Activated naive CD8-positive, alpha-beta T cell treated with anti-CD3 and anti-CD28 coated beads, Interleukin-2, amount 50 U/mL, for 24 hours (primary cell): ENCODE measurements around the gene SIRT5.

Source experiments
- ATAC-seq: fragments of 150-1000 bp; cut with Tn5 transposase; one replicate; pipeline ENCODE4 v1.10.0; 2021
- DNase-seq: peaks from one replicate; pipeline ENCODE4 v3.0.0; 2021
- H3K27ac Mint-ChIP-seq: one replicate; pipeline ENCODE4 v1.8.0; 2021; ENCODE audit warnings: mild to moderate bottlenecking, mixed read lengths
- H3K27me3 Mint-ChIP-seq: one replicate; pipeline ENCODE4 v1.8.0; 2021; ENCODE audit warnings: mixed read lengths
- H3K36me3 Mint-ChIP-seq: one replicate; pipeline ENCODE4 v1.8.0; 2021; ENCODE audit warnings: low read depth, mixed read lengths
- H3K4me1 Mint-ChIP-seq: one replicate; pipeline ENCODE4 v1.8.0; 2021; ENCODE audit warnings: mixed read lengths
- H3K4me3 Mint-ChIP-seq: one replicate; pipeline ENCODE4 v1.8.0; 2021; ENCODE audit warnings: mild to moderate bottlenecking, moderate library complexity, mixed read lengths
- H3K9me3 Mint-ChIP-seq: one replicate; pipeline ENCODE4 v1.8.0; 2021; ENCODE audit warnings: mixed read lengths

Gene SIRT5

GRCh38 chr6:13539572-13539971 is 34.8 kb upstream of the SIRT5 start:
- no peaks in the 10 kb centered on the region for H3K27me3 Mint-ChIP-seq
- no peak overlapping the region for H3K4me3 Mint-ChIP-seq
- H3K9me3 Mint-ChIP-seq = no peaks in the 10 kb centered on the region
- H3K36me3 Mint-ChIP-seq = no peaks in the 10 kb centered on the region
- ATAC-seq = no peak
- H3K27ac Mint-ChIP-seq = no peak overlapping the region
- no peaks in the 10 kb centered on the region for H3K4me1 Mint-ChIP-seq
- no peak for DNase-seq

- no peak for ATAC-seq
- no peaks in the 10 kb centered on the region for H3K9me3 Mint-ChIP-seq
- no peaks in the 10 kb centered on the region for H3K4me1 Mint-ChIP-seq
- H3K4me3 Mint-ChIP-seq = no peak overlapping the region
- H3K27ac Mint-ChIP-seq = no peak overlapping the region
- H3K36me3 Mint-ChIP-seq = no peaks in the 10 kb centered on the region
- no peaks in the 10 kb centered on the region for H3K27me3 Mint-ChIP-seq
- DNase-seq = no peak
Observed at GRCh38 chr6:13541496-13541895, 32.9 kb upstream of the SIRT5 start.

GRCh38 chr6:13544454-13545186 is 29.8 kb upstream of the SIRT5 start:
- Mint-ChIP-seq H3K36me3 (no peaks in the 10 kb centered on the region), H3K9me3 (no peaks in the 10 kb centered on the region), H3K27ac (no peak overlapping the region), H3K4me1 (no peaks in the 10 kb centered on the region), H3K4me3 (no peak overlapping the region), H3K27me3 (no peaks in the 10 kb centered on the region)
- ATAC-seq = no peak
- DNase-seq = no peak

GRCh38 chr6:13545885-13546284 is 28.5 kb upstream of the SIRT5 start:
- Mint-ChIP-seq H3K4me1 (no peaks in the 10 kb centered on the region), H3K27ac (no peak overlapping the region), H3K27me3 (no peaks in the 10 kb centered on the region), H3K36me3 (no peaks in the 10 kb centered on the region), H3K4me3 (no peak overlapping the region), H3K9me3 (no peaks in the 10 kb centered on the region)
- no peak for ATAC-seq
- no peak for DNase-seq

- no peaks in the 10 kb centered on the region for H3K9me3 Mint-ChIP-seq
- no peak overlapping the region for H3K27ac Mint-ChIP-seq
- DNase-seq (no peak), ATAC-seq (no peak)
- H3K4me3 Mint-ChIP-seq = no peak overlapping the region
- no peaks in the 10 kb centered on the region for H3K4me1 Mint-ChIP-seq
- H3K36me3 Mint-ChIP-seq = no peaks in the 10 kb centered on the region
- peaks cover 1% of the 10 kb centered on the region for H3K27me3 Mint-ChIP-seq
Observed at GRCh38 chr6:13548500-13549210, 25.7 kb upstream of the SIRT5 start.

GRCh38 chr6:13550656-13551055 is 23.7 kb upstream of the SIRT5 start:
- H3K9me3 Mint-ChIP-seq = no peaks in the 10 kb centered on the region
- H3K36me3 Mint-ChIP-seq = no peaks in the 10 kb centered on the region
- no peak for ATAC-seq
- no peak overlapping the region for H3K4me3 Mint-ChIP-seq
- peaks cover 1% of the 10 kb centered on the region for H3K27me3 Mint-ChIP-seq
- no peaks in the 10 kb centered on the region for H3K4me1 Mint-ChIP-seq
- H3K27ac Mint-ChIP-seq = no peak overlapping the region
- DNase-seq = no peak

- ATAC-seq (no peak), DNase-seq (no peak)
- no peak overlapping the region for H3K4me3 Mint-ChIP-seq
- peaks cover 1% of the 10 kb centered on the region for H3K27me3 Mint-ChIP-seq
- no peaks in the 10 kb centered on the region for H3K36me3 Mint-ChIP-seq
- H3K4me1 Mint-ChIP-seq = no peaks in the 10 kb centered on the region
- H3K27ac Mint-ChIP-seq = no peak overlapping the region
- H3K9me3 Mint-ChIP-seq = no peaks in the 10 kb centered on the region
Observed at GRCh38 chr6:13553646-13554045, 20.8 kb upstream of the SIRT5 start.

GRCh38 chr6:13554929-13555333 is 19.5 kb upstream of the SIRT5 start:
- Mint-ChIP-seq H3K4me1 (no peaks in the 10 kb centered on the region), H3K27me3 (peaks cover 1% of the 10 kb centered on the region), H3K9me3 (no peaks in the 10 kb centered on the region), H3K36me3 (no peaks in the 10 kb centered on the region), H3K4me3 (no peak overlapping the region), H3K27ac (no peak overlapping the region)
- no peak for DNase-seq
- ATAC-seq = no peak

GRCh38 chr6:13557841-13558240 is 16.6 kb upstream of the SIRT5 start:
- DNase-seq (no peak), ATAC-seq (no peak)
- H3K36me3 Mint-ChIP-seq = no peaks in the 10 kb centered on the region
- H3K27ac Mint-ChIP-seq = no peak overlapping the region
- no peak overlapping the region for H3K4me3 Mint-ChIP-seq
- H3K9me3 Mint-ChIP-seq = no peaks in the 10 kb centered on the region
- no peaks in the 10 kb centered on the region for H3K4me1 Mint-ChIP-seq
- peaks cover 3% of the 10 kb centered on the region for H3K27me3 Mint-ChIP-seq

- Mint-ChIP-seq H3K27ac (no peak overlapping the region), H3K9me3 (no peaks in the 10 kb centered on the region), H3K36me3 (no peaks in the 10 kb centered on the region), H3K4me1 (no peaks in the 10 kb centered on the region), H3K4me3 (no peak overlapping the region), H3K27me3 (peaks cover 3% of the 10 kb centered on the region)
- no peak for ATAC-seq
- DNase-seq = no peak
Observed at GRCh38 chr6:13558718-13559117, 15.7 kb upstream of the SIRT5 start.

GRCh38 chr6:13559251-13559650 is 15.2 kb upstream of the SIRT5 start:
- Mint-ChIP-seq H3K4me3 (no peak overlapping the region), H3K36me3 (no peaks in the 10 kb centered on the region), H3K4me1 (no peaks in the 10 kb centered on the region), H3K27ac (no peak overlapping the region), H3K27me3 (peaks cover 3% of the 10 kb centered on the region), H3K9me3 (no peaks in the 10 kb centered on the region)
- ATAC-seq (no peak), DNase-seq (no peak)

- Mint-ChIP-seq H3K4me1 (no peaks in the 10 kb centered on the region), H3K4me3 (no peak overlapping the region), H3K9me3 (no peaks in the 10 kb centered on the region), H3K27ac (no peak overlapping the region), H3K36me3 (no peaks in the 10 kb centered on the region), H3K27me3 (peaks cover 3% of the 10 kb centered on the region)
- ATAC-seq (no peak), DNase-seq (no peak)
Observed at GRCh38 chr6:13559968-13560650, 14.3 kb upstream of the SIRT5 start.

GRCh38 chr6:13560651-13561044 is 13.8 kb upstream of the SIRT5 start:
- Mint-ChIP-seq H3K27ac (no peak overlapping the region), H3K9me3 (no peaks in the 10 kb centered on the region)

GRCh38 chr6:13561624-13562267 is 12.7 kb upstream of the SIRT5 start:
- Mint-ChIP-seq H3K9me3 (no peaks in the 10 kb centered on the region), H3K27ac (no peak overlapping the region), H3K4me3 (no peak overlapping the region), H3K27me3 (peaks cover 3% of the 10 kb centered on the region), H3K36me3 (no peaks in the 10 kb centered on the region), H3K4me1 (no peaks in the 10 kb centered on the region)
- DNase-seq = no peak
- ATAC-seq = no peak

More at GRCh38 chr6:13560651-13561044, 13.8 kb upstream of the SIRT5 start:
- H3K4me3 Mint-ChIP-seq = no peak overlapping the region
- H3K36me3 Mint-ChIP-seq = no peaks in the 10 kb centered on the region
- no peaks in the 10 kb centered on the region for H3K4me1 Mint-ChIP-seq
- ATAC-seq = no peak
- DNase-seq = no peak
- peaks cover 3% of the 10 kb centered on the region for H3K27me3 Mint-ChIP-seq

- no peak for DNase-seq
- no peaks in the 10 kb centered on the region for H3K9me3 Mint-ChIP-seq
Observed at GRCh38 chr6:13563009-13563408, 11.4 kb upstream of the SIRT5 start.

More at GRCh38 chr6:13563009-13563408, 11.4 kb upstream of the SIRT5 start:
- ATAC-seq = no peak
- peaks cover 3% of the 10 kb centered on the region for H3K27me3 Mint-ChIP-seq
- no peak overlapping the region for H3K27ac Mint-ChIP-seq
- H3K4me1 Mint-ChIP-seq = no peaks in the 10 kb centered on the region
- H3K36me3 Mint-ChIP-seq = no peaks in the 10 kb centered on the region
- H3K4me3 Mint-ChIP-seq = no peak overlapping the region
